Spleen (tissue), 7 donors: ENCODE results near the gene SIRT2.

Experiments used
- CTCF ChIP-seq, 11 experiments: fragments of 200-600 bp in 7 of 11; fragments of 450-650 bp in 4 of 11; sonication (generic) in 4 of 11; IDR thresholded peaks in 8 of 11; conservative IDR thresholded peaks in 3 of 11; 1 replicate in 7 of 11; 2 replicates in 4 of 11; pipeline versions ENCODE4 v1.4.0 to v1.8.0; 2016 to 2021; ENCODE audit warnings: antibody characterized with exemption in 11 of 11, inconsistent platforms in 4 of 11, mild to moderate bottlenecking in 1 of 11
- POLR2A ChIP-seq, 3 donors: fragments of 450-650 bp; IDR thresholded peaks; one replicate each; pipeline ENCODE4 v1.5.1; 2017; ENCODE audit warnings: antibody characterized with exemption in 3 of 3, mild to moderate bottlenecking in 1 of 3
- donor health status: DM: no; HTN: no; CAD: no; lungs with moderate emphysema.
- donor health status: DM: no; HTN: no; CAD: no.
- donor health status: DM: no; HTN: no; CAD: no.

GRCh38 chr19:38892841-38893240, 6.6 kb downstream of the SIRT2 start:
- no peak for TF ChIP-seq POLR2A (IDR thresholded peaks at IDR 0.05)
- TF ChIP-seq CTCF (IDR thresholded peaks at IDR 0.05 in 8 of 11, conservative IDR thresholded peaks at IDR 0.05 in 3 of 11) = no peak
